GM21576 (cell line): ENCODE data around the gene ADH7.
A peak's percentile ranks its signal among the peaks of the same experiment; 100 is the strongest.

ENCODE experiments used
- ATAC-seq: cut with Tn5 transposase; IDR thresholded peaks from one replicate; pipeline ENCODE4 v1.9.1; 2021; ENCODE audit warnings: mild to moderate bottlenecking, moderate library complexity; ENCODE audit not compliant: unreplicated experiment

Gene ADH7

DNA sequence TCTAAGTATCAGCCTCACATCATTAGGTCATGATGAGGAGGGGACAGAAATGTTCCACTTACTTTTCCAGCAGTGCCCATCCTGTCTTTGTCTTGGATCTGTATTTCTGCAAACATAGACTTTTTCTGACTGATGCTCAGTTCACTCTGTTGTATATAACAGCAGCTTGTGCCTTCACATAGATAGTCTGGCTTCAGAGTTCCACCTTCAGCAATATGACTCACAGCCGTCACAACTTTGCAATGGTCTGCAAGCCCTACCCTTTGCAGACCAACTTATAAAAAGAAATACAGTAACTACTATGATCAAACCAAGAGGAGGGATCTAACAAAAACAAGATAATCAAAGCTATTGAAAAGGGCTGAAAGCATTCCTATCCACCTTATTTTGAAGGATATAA, at the start of gene ADH7:
Gene ADH7 (minus strand): TSS at position 189 of the 400 bp plus-strand sequence. CDS start 109 bp downstream, at position 80.
- ATAC-seq: no peak

DNA sequence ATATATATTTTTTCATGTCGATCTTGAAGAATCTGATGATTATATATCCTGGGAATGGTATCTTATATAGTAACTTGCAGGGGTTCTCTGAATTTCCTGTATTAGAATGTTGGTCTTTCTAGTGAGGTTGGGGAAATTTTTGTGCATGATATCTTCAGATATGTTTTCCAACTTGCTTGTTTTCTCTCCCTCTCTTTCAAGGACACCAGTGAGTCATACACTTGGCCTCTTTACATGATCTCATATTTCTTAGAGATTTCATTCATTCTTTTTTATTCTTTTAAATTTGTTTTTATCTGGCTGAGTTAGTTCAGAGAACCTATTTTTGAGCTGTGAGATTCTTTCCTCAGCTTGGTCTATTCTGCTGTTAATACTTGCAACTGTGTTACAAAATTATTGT, 48.5 kb upstream of the ADH7 start:
- ATAC-seq: no peak

DNA sequence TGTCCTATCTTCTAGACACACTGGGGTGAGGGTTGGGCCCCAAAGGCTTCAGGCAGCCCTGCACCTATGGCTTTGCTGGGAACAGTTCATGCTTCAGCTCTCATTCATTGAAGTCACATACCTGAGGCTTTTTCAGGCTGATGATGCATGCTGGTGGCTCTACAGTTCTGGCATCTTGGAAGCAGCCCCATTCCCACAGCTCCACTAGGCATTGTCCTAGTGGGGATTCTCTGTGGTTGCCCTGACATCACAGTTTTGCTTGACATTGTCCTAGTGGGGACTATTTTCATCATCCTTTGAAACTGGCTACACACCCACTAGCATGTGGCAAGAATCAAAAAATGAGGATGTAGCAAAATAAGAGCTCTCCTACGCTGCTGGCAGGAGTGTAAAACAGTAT, 38.0 kb upstream of the ADH7 start:
- ATAC-seq: no peak

DNA sequence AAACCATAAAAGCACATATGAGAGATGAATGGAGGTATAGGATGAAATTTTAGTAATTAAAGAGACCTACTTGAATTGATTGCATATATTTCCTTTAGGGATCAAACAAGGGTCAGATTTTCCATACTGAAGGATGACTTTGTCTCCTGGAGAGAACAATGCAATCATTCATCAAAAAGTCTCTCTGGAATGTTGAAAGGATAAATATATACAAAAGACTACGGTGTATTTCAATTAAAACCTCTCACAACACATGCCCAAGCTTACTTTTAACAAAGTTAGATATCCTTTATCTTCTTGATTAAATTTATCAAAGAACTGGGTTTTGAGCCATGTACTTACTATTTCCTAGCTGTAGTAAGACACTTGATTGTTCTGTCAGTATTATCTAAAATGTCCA, 36.8 kb upstream of the ADH7 start:
- no peak for ATAC-seq

DNA sequence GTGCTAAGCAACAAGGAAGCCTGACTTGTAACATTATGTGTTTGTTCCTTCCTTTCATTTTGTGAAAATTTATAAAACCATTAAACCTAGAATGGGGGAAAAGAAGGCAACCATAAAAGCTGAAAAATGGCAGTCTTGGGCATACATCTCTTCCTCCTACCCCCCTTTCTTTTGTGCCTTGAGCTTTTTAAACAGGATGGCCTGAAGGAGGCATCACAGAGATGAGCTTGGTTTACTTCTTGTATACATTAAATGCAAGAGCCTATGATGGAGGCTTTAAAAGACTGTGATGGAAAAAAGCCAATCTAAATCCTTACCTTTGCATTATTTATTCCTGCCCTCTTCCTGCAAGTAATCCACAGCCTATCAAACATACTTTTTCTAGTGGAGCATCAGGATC, 36.2 kb upstream of the ADH7 start:
- ATAC-seq: no peak

DNA sequence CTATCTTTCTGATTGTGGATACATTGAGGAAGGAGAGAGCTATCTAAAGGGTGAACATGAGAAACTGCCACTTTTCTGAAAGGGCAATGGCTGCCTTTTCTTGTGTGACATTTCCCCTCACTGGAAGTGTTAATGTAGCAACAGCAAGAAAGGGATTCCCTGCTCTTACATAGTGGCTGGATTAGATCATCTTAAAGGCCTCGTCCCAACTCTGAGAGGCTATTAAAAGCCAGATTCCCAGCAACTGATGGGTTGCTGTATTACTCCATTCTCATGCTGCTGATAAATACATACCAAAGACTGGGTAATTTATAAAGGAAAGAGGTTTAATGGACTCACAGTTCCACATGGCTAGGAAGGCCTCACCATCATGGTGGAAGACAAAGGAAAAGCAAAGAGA, 33.7 kb upstream of the ADH7 start:
- no peak for ATAC-seq

DNA sequence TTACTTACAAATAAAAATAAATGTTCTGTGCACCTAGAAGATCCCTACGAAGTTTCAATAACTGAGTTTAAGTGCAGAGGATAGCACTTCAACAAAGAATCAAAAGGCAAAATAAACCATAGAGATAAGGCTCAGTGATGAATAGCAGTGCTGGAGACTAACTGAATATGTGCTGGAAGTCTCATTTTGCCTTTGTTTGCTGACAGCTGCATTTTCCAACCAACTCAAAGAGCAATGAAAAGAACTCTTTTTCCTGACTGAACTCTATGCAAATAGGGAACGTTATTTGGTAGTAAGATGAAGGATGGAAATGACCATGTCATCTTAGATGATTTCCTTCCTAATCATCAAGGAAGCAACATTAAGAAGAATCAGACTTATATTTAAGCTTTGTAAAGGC, 32.7 kb upstream of the ADH7 start:
- no peak for ATAC-seq

DNA sequence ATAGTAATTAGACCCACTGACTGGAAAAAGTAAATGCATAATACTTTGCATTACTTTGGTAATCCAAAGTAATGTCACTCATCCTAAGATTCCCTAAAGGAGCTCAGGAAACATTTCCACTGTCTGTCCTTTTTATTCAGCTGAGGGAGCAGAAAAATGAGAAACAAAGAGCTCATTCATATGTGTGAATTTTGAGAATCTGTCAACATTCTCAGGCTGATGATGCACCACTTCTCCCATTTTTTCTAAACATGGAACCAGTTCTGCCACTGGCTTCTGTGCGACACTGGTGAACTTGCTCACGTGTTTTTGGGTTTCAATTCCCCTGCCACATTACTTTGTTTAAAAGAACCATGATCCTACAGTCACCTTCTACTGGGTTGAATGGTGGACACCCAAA, 28.4 kb upstream of the ADH7 start:
- ATAC-seq: no peak

DNA sequence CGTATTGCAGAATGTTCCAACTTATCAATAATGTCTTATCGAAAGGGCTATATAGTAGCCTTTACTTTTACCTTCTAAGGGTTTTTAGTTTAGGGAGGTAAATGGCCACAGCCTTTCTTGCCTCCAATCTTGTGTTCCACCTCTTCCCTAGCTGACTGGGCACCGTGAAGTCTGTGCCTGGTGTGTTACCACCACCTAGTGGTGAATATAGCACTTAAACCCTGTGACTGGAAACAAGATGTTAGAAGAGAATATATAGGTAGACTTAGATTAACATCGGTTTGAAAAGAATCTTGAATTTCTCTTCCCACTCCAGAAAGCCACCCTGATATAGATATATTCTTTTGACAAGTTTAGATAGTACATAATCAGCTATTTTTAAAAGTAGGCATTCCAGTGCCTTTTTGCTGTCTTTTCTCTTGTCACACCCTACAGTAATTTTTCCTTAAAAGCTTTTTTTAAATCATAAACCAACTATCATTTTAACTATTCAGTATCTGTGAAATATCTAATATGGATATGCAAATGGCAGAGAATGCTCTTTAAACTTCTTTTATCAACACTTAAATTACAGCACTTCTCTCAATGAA, 27.8 kb upstream of the ADH7 start:
- peak; percentile 95 for ATAC-seq

DNA sequence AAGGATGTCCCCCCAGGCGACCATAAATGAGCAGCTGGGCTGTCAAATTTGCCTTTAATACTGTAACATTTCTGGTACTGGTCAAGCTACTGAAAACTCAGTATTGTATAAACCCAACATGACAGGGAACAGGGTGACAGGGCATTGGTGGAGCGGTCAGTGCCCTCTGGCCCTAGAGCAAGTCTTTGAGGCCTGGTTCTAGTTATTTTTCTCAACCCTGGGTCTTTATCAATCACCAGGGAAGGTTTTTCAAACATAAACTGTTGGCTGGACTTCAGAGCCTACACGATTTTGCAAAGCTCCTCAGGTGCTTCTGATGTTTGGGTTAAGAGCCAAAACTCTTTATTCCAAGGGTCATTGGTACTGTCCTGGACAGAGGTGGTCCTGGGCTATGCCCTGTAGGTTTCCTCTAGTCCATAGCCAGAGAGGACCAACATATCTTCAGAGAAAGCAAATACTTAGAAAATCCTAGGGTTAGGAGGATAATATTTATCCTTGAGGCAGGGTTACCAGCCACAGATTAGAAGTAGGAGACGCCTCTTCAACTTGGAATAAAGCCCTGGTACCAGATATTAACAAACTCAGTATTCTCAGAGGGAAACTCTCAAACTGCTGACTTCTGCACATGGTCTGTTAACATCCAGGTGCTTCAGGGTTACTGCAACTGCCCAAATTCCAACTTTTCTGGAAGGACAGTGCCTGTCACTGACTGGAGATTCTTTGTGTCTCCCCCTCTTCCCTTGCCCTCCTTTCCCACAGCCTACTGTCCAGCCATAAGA, 26.7 kb upstream of the ADH7 start:
- ATAC-seq: no peak

DNA sequence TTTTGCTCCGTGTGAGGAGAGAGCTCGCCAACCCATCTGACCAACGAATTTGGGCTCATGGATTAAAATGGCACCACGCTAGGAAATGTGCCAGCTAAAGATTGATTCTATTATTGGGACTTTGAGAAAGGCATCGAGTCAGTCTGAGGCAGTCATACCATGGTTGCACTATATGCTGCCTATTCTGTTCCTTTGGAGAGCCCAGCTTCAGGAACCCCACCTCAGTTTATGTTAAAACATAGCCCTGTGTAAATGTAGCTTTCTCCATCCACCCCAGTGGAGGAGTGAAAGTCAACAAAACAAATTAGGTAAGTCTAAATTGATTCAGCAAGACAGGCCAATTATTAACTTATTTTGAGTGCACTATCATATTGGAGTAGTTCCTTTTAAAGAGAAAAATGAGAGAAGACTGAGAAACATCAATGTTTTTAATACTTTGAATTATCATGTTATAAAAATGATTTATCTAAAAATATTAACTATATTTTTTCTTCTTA, 24.5 kb upstream of the ADH7 start:
- no peak for ATAC-seq

DNA sequence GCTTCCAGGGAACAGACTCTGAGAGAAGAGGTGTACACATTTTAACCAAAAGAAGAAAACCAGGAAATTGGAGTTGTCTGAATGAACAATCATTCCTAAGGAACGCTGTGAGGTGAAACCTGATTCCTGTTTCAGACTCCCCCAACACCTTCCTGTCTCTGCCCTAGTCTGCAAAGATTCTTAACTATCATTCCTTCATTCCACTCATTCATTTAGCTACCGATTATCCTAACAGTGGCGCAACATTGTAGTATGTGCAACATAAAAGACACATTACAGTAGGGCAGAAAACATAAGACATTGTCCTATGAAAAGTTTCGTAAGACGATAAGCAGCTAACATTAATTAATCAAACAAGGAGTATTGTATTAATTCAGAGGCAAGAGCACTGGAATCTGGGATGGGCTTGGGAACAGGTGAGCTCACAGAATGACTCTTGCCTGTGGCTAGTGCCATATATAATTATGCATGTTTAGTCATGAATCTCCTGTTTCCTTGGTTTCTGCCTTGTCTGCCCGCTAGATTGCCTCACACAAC, 23.8 kb upstream of the ADH7 start:
- no peak for ATAC-seq

DNA sequence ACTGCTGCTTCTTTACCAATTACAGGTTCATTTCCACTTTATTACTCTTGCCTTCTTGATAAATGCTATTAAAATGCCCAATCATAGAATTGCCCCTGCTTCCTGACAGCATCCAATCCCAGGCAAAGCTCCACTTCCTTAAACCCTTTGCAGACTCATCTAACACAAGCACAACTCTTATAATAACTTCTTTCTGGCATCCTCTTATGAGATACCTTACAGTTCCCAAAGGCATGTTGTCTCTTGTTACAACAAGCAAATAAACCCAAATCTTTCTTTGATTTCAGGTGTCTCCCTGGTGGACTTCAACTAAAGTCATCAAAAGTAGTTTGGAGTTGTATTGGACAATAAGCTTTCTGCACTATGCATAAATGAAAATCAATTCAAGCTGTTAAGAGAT, 22.5 kb upstream of the ADH7 start:
- ATAC-seq: no peak

DNA sequence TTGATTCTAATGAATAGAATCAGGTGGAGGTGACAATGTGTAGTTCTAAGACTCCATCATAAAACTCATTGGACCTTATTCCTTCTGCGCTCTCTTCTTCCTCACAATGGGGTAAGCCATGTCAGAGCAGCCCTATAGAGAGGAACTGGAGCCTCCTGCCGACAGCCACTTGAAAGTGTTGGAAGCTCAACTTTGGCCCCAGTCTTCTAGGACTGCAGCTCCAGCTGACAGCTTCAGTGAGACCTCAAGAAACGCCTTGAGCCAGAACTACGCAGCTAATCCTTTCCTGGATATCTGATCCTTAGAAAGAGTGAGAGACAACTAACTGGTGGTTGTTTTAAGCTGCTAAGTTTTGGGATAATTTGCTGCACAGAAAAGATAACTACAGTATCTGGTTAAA, 22.1 kb upstream of the ADH7 start:
- no peak for ATAC-seq

DNA sequence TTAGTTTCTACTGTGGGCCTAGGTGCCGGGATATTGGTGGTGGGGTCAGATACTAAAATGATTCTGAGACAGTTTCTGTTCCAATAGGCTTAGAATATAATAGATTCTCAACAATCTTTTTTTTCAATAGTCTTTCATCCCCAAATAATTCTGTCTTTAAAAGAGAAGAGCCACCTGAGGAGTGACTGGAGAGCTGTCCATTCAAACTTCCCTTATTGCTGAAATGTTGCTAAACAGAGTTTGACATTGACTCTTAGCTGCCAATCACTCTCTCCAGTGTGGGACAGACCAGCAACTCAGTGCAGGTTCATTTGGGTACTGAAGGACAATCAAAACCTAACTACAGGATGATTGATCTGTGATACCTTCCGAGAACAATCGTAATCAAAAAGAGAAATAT, 12.4 kb upstream of the ADH7 start:
- ATAC-seq: peak; percentile 15

DNA sequence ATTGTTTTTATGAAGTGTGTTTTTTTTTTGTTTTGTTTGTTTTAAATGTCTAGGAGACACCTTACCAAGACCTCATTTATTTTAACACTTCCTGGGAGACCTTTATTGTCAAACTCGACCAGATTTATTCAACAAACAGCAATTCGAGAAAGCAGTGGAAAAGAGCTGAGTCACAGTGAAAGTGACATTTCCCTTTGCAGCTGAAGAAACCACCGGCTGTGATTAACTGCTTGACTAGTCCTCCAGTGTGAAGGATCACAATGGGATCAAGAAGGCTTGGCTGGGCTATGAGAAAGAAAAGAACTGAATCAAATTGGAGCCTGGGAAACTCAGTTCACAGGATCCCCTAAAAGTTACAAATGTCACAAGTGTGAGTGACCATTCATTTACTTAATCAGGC, 11.9 kb upstream of the ADH7 start:
- ATAC-seq: peak; percentile 96

DNA sequence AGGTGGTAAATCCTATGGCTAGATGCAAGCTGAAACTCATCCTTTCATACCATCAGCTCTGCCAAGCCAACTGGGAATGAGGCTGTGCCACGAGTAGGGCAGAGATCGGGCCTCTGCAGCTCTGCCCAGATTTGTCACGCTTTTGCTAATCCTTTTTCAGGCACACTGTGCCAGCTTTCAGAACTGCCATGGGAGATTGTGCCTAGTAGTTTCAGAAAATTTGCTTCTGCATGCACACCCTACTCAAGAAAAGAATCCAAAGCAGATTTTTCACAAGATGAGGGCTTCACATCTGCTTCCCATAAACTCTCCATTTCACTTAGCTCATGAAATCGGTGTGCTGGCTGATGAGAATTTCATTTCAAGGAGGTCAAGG, 3.3 kb upstream of the ADH7 start:
- ATAC-seq: no peak

DNA sequence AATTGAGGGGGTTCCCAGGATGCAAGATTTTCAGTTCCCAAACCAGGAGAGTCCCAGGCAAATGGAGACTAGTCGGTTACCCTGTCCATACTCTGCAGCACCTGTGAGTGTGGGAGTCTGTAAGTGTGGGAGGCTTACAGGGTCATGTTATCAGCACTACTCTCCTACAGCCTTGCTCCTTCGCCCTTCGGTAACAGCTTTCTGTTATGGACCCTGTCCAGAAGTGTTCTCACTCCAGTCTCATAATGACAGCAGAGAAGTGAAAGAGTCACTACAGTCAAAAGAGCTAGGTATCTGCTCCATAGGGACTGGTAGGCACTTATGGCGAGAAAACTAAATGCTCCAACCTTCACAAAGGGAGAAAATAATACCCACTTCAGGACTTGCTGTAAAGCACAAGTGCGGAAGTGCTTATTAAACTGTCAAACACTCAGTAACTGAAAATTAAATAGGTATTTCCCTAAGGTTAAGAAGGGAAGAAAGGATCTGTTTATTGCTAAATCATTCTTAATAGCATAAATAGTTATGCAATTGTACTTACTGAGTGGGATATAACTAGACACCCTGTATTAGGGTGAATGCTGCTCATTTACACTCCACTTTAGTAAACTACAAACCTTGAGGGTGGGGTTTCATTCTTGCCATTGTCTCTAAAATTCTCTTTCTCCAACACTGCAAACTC, 2.7 kb upstream of the ADH7 start:
- no peak for ATAC-seq

DNA sequence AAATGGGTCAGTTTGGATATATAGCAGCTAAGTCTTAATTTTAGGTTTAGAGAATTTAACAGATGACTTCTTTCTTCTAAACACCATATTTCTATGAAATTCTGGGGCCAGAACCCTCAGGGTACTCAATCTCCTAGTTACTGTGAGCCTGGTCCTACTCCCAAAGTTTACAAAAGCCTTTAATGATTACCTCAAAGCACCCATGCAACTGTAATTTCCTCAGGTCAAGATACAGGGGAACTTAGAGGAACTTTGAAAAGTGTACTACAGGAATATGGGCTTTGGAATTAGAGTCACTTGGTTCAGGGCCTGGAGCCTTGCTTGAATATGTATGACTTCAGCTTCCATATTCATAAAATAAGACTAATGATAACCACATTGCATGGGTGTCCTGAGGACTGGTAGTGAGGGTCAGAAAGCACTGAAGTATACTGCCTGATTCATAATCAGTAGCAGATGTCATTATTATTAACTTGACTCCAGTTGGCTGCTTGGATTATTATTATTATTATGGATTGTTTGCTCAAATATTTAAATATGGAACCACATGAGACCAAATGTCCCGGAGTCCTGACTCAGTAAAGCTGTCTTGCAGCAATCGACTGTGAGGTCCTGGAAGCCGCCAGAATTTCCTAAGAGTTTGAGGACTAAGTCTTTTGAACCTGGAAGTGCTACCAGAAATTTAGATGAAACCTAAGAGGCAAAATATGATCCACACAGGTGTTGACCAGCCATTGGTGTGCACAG, 2.0 kb upstream of the ADH7 start:
- no peak for ATAC-seq

DNA sequence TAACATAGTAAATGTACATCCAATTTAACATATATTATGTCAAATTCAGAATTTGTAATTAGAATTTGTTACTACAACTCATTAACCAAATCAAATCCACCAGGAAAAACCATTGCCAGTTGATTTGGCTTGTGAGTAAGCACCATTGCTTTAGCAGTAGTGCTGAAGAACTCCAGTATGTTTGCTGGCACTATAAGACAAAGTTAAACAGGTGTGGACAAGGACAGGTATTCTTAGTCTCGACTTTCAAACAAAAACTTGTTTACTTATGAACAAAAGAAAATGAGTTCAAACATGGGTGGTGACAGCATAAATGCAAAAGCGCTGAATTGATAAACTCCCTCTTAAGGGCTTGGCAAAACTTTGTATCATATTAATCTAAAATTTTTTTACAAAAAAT, 1.3 kb upstream of the ADH7 start:
- ATAC-seq: no peak

DNA sequence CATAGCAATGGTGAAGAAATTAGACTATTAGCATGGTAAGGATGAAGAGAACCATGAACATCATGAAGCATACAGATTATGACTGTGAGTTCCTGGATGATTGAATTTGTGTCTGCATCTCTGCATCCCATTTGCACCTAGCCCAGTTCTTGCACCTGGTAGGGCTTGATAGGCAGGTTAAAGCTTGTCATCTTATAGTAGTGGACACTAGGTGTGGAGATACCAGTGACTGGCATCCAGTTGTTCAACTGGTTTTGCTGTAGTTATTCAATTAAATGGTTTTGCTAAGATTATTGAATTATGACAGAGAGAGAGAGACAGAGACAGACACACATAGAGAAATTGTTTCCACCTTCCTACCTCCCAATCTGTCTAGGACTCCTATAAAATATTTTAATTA, 5.0 kb downstream of the ADH7 start:
- no peak for ATAC-seq
